Measurements from ENCODE around the gene APRT. TPM values are rescaled to one million over a fixed set of nuclear protein-coding genes. Genes with fewer than 3 reads are reported as not detected.
A peak's percentile ranks its signal among the peaks of the same experiment; 100 is the strongest.

The APRT gene
- total RNA-seq, 4 donors from 2014 or later = 60.6 to 141 (median 98.6) TPM

DNA sequence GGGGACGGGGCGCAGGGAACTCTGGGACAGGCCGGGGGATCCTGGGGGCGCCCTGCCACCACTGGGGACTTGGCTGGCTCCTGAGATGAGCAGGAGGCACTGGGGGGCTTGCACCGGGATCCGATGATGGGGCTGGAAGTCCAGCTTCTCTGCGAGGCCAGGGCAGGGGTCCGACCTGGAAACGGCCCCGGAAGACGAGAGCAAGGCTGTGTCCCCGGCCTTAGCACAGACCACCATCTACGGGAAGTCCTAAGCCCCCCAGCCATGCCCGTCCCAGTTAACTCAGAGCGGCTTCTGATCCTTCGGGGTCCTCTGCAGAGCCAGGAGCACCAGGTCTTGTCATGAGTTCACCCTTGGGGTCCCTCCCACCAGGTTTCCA, 7.6 kb downstream of the APRT start:
- Histone ChIP-seq H3K27me3 (peaks cover 0 to 13% (median 0%) of the 10 kb centered on the region in 4 donors), H3K27ac (replicated peaks in 1 of 4) (no peak overlapping the region), H3K4me1 (peaks cover 12 to 32% (median 29%) of the 10 kb centered on the region in 4 donors), H3K9me3 (no peaks in the 10 kb centered on the region), H3K36me3 (peaks cover 0 to 19% (median 14%) of the 10 kb centered on the region in 4 donors), H3K4me3 (peak overlapping the region; percentile 66 to 72 (median 69))
- 9% methylated on average over 6 of the region's 16 CpGs for WGBS
- DNase-seq (ENCODE audit: extremely low spot score) = no peak
- intact Hi-C loops (cut with DNase I) = no loop called here
- no peak for TF ChIP-seq POLR2A (IDR thresholded peaks at IDR 0.05; ENCODE audit: low read depth)
- no peak for TF ChIP-seq EP300 (IDR thresholded peaks at IDR 0.05)
- no peak for TF ChIP-seq POLR2AphosphoS5 (IDR thresholded peaks at IDR 0.05)
- TF ChIP-seq, protein P1, sequence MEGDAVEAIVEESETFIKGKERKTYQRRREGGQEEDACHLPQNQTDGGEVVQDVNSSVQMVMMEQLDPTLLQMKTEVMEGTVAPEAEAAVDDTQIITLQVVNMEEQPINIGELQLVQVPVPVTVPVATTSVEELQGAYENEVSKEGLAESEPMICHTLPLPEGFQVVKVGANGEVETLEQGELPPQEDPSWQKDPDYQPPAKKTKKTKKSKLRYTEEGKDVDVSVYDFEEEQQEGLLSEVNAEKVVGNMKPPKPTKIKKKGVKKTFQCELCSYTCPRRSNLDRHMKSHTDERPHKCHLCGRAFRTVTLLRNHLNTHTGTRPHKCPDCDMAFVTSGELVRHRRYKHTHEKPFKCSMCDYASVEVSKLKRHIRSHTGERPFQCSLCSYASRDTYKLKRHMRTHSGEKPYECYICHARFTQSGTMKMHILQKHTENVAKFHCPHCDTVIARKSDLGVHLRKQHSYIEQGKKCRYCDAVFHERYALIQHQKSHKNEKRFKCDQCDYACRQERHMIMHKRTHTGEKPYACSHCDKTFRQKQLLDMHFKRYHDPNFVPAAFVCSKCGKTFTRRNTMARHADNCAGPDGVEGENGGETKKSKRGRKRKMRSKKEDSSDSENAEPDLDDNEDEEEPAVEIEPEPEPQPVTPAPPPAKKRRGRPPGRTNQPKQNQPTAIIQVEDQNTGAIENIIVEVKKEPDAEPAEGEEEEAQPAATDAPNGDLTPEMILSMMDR (IDR thresholded peaks at IDR 0.05) = no peak

DNA sequence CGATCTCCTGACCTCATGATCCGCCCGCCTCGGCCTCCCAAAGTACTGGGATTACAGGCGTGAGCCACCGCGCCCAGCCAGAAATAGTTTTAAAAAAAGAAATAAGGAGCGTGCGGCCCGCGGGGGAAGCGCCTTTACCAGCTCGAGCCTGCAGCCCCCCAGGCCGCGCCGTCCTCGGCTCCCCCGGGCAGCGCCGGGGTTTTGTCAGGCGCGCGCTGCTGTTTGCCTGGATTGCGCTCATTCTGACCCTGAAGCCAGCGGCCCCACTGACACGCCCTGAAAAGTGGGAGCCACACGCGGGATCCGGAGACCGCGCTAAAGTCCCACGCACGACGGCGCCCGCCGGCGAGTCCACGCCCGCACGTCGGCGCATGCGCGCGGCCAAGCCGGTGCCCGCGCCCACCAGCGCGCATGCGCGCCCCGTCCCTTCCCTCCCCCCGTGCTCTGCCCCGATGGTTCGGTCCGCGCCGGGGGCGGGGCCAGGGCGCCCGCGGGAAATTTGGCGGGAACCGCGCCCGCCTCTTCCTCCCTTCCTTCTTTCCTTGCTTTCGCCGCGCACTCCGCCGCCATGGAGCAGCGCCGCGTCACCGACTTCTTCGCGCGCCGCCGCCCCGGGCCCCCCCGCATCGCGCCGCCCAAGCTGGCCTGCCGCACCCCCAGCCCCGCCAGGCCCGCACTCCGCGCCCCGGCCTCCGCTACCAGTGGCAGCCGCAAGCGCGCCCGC, 8.3 kb downstream of the APRT start, which contains the start of gene CDT1:
TSS of gene CDT1 (plus strand) at position 526 of the 724 bp plus-strand sequence. CDS start at position 569, 43 bp downstream.
- WGBS = under 1% methylated on average over 22 of the region's 98 CpGs

DNA sequence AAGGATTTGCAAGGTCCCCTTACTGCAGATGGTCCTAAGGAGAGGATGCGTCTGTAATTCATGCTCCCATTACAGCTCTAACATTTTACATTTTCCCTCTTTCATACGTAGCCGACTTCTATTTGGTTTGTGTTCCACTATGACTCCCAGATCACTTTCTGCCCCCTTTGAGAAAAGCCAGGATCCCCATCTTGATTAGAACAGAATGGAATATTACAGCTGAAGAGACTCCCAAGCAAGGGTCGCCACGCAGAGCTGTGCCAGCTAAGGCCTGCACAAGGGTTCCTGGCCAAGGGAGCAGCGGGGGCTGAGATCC, 11.5 kb downstream of the APRT start:
- no peak for TF ChIP-seq POLR2AphosphoS5 (IDR thresholded peaks at IDR 0.05)
- no peak for TF ChIP-seq EP300 (IDR thresholded peaks at IDR 0.05)
- no peak for TF ChIP-seq POLR2A (IDR thresholded peaks at IDR 0.05; ENCODE audit: low read depth)
- TF ChIP-seq, protein P1 (IDR thresholded peaks at IDR 0.05) = no peak
- H3K27me3 ChIP-seq = peaks cover 0 to 25% (median 0%) of the 10 kb centered on the region in 4 donors
- no peaks in the 10 kb centered on the region for H3K36me3 ChIP-seq
- H3K4me1 ChIP-seq = peaks cover 12 to 30% (median 28%) of the 10 kb centered on the region in 4 donors
- 82% methylated on average over 6 of the region's 6 CpGs for WGBS
- H3K4me3 ChIP-seq = no peak overlapping the region
- H3K27ac ChIP-seq (replicated peaks in 1 of 4) = no peak overlapping the region
- no peaks in the 10 kb centered on the region for H3K9me3 ChIP-seq
- intact Hi-C loops (cut with DNase I) = no loop called here
- DNase-seq (ENCODE audit: extremely low spot score) = no peak

More for the DNA sequence above, 8.3 kb downstream of the APRT start, which contains the start of gene CDT1:
- DNase-seq (ENCODE audit: extremely low spot score) = no peak
- H3K9me3 ChIP-seq = no peaks in the 10 kb centered on the region
- peak within 1 kb of the TSS; percentile 73 to 80 (median 77) for H3K27ac ChIP-seq (replicated peaks in 1 of 4)
- peak within 1 kb of the TSS; percentile 66 to 72 (median 69) for H3K4me3 ChIP-seq
- TF ChIP-seq EP300 (IDR thresholded peaks at IDR 0.05) = no peak
- TF ChIP-seq, protein P1 (IDR thresholded peaks at IDR 0.05) = peak in 1 of 3 experiments; percentile 33
- peak; percentile 76 for TF ChIP-seq POLR2A (IDR thresholded peaks at IDR 0.05; ENCODE audit: low read depth)
- TF ChIP-seq POLR2AphosphoS5 (IDR thresholded peaks at IDR 0.05) = peak; percentile 74 to 89
- peaks cover 0 to 13% (median 0%) of the 10 kb centered on the region in 4 donors for H3K27me3 ChIP-seq
- H3K4me1 ChIP-seq = peaks cover 12 to 30% (median 28%) of the 10 kb centered on the region in 4 donors
- H3K36me3 ChIP-seq = peaks cover 0 to 12% (median 7%) of the 10 kb centered on the region in 4 donors
- intact Hi-C loops (cut with DNase I) = no loop called here

DNA sequence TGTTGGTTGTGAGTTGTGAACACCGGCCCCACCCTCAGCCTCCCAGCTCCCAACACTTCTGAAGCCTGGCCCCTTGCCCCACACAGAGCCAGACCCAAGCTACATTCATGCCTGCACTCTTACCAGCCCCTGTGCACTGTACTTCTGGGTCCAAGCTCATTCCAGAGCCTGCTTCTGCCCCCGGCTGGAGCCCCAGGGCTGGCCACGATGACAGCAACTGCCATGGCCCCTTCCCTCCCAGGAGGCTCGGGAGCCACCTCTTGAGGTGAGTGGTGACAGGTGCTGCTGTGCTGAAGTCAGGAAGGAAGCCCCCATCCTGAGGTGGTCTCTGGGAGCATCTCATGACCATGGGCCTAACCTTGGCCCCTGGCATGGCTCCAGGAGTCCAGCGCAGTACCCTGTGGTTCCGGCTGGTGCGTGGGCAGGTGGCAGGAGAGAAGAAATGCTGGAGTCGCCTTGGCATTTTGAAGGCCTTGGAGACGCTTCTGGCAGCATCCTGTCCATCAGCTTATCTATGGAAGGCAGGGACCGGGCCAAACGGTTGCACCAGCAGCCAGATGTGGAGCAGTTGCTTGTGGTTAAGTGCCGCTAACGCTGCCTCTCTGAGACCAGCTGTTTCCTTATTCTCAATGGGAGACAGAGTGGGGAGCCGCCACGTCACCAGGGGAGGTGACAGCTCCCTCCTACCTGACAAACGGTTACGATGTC, 12.0 kb downstream of the APRT start:
- intact Hi-C loops (cut with DNase I) = no loop called here
- Histone ChIP-seq H3K4me3 (no peak overlapping the region), H3K27ac (replicated peaks in 1 of 4) (no peak overlapping the region), H3K4me1 (peaks cover 12 to 28% (median 24%) of the 10 kb centered on the region in 4 donors), H3K27me3 (peaks cover 0 to 26% (median 0%) of the 10 kb centered on the region in 4 donors), H3K9me3 (no peaks in the 10 kb centered on the region), H3K36me3 (no peaks in the 10 kb centered on the region)
- WGBS = 81% methylated on average over 16 of the region's 17 CpGs
- DNase-seq (ENCODE audit: extremely low spot score) = no peak
- TF ChIP-seq POLR2AphosphoS5 (IDR thresholded peaks at IDR 0.05) (no peak), EP300 (IDR thresholded peaks at IDR 0.05) (no peak)

Data from esophagus muscularis mucosa (tissue), 4 donors.